ENCODE data around the gene CFI.

DNA sequence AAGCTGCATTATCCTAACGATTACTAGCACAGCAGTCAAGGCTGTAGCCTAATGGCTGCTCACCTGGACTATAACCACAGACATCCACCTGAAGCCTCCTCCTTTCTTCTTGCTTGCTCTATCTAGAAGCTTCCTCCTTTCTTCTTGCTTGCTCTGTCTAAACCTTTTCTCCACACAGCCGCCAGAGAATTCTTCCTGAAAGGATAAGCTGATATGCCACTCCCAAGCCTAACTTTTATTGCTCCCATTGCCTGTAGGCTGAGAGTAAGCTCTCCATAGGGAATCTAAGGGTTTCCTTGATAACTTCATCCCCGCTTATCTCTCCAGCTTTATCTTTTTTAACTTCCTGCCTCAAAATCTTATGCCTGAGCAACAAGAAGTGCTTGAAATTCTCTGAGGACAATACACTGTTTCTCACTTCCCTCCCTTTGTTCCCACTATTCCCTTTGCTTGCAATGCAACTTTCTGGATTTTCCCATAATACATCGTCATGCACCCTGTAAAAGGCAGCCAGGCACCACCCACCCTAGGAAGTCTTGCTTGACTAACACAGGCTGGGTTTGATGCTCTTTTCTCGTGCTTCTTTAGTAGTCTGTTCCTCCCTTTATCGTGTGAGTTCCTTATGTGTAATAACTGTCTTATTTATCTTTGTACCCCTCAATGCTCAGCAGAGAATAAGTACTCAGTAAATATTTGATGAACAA, 44.7 kb upstream of the CFI start:
- TF ChIP-seq POLR2AphosphoS5 (IDR thresholded peaks at IDR 0.05; ENCODE audit: low read depth, low read length): no peak
- no peak for TF ChIP-seq POLR2A (IDR thresholded peaks at IDR 0.05; ENCODE audit: low read depth, low read length)
- no peak for TF ChIP-seq TAF1 (IDR thresholded peaks at IDR 0.05; ENCODE audit: low read depth, low read length)
- TF ChIP-seq POU2F2 (IDR thresholded peaks at IDR 0.05; ENCODE audit: low read depth, low read length): no peak
